Testis (tissue), 3 donors: ENCODE results near the gene PRMT7. TPM values are rescaled to one million over a fixed set of nuclear protein-coding genes. Genes with fewer than 3 reads are reported as not detected.

Experiments used
- DNase-seq: peaks from one replicate; pipeline ENCODE4 v3.0.0-alpha.2; 2019
- H3K27ac ChIP-seq, 2 donors: fragments of 200-600 bp; sonication (generic); one replicate each; pipeline ENCODE4 v1.5.1; 2019
- H3K27me3 ChIP-seq: fragments of 200-600 bp; sonication (generic); one replicate; pipeline ENCODE4 v1.5.1; 2019
- H3K36me3 ChIP-seq: fragments of 200-600 bp; sonication (generic); one replicate; pipeline ENCODE4 v1.5.1; 2017; ENCODE audit warnings: low read depth; ENCODE audit errors: missing control alignments
- H3K4me1 ChIP-seq: fragments of 200-600 bp; sonication (generic); one replicate; pipeline ENCODE4 v1.5.1; 2019
- H3K4me3 ChIP-seq, 2 donors: fragments of 200-600 bp; sonication (generic); one replicate each; pipeline ENCODE4 v1.5.1; 2017 to 2019
- H3K9me3 ChIP-seq: fragments of 200-600 bp; sonication (generic); one replicate; pipeline ENCODE4 v1.5.1; 2017
- POLR2A ChIP-seq: fragments of 450-650 bp; IDR thresholded peaks from one replicate; pipeline ENCODE4 v1.6.1; 2017; ENCODE audit warnings: antibody characterized with exemption, mild to moderate bottlenecking, moderate library complexity
- WGBS, 2 donors: methylation state at CpG; one replicate each; pipeline ENCODE4 v1.1.5; 2018; 5-methylcytosine and 5-hydroxymethylcytosine counted together
- intact Hi-C: fragments of 100-400 bp; cut with DNase I; formaldehyde crosslinking; loops from one replicate; pipeline ENCODE4 v1.15.1; 2023; ENCODE audit warnings: low total_unique reads
- polyA plus RNA-seq: library from polyadenylated mRNA; stranded (reverse); fragments of 350-450 nt; fragmentation: Illumina TruSeq; extraction: RNeasy Lipid Tissue Mini Kit (QIAGEN cat#74804); gene quantifications from one replicate; pipeline ENCODE4 v1.2.3, GENCODE V29; 2014; ENCODE audit warnings: low read depth, low replicate concordance; ENCODE audit not compliant: insufficient read depth
- total RNA-seq, 2 donors: library from RNA; depleted of rRNA; stranded (reverse); fragments of >200 nt; gene quantifications; one replicate each; pipeline ENCODE4 v1.2.3, GENCODE V29; 2016
- TF ChIP-seq, protein P1 (sequence below), 3 experiments: fragments of 450-650 bp in 2 of 3; fragments of 200-600 bp in 1 of 3; sonication (generic) in 1 of 3; IDR thresholded peaks; one replicate each; pipeline ENCODE4 v1.5.1; 2016 to 2019; ENCODE audit warnings: antibody characterized with exemption in 3 of 3, mild to moderate bottlenecking in 2 of 3, moderate library complexity in 1 of 3

Gene PRMT7
- total and polyA plus RNA-seq, 3 donors from 2014 or later = 47.9 to 111 (median 99.3) TPM

DNA sequence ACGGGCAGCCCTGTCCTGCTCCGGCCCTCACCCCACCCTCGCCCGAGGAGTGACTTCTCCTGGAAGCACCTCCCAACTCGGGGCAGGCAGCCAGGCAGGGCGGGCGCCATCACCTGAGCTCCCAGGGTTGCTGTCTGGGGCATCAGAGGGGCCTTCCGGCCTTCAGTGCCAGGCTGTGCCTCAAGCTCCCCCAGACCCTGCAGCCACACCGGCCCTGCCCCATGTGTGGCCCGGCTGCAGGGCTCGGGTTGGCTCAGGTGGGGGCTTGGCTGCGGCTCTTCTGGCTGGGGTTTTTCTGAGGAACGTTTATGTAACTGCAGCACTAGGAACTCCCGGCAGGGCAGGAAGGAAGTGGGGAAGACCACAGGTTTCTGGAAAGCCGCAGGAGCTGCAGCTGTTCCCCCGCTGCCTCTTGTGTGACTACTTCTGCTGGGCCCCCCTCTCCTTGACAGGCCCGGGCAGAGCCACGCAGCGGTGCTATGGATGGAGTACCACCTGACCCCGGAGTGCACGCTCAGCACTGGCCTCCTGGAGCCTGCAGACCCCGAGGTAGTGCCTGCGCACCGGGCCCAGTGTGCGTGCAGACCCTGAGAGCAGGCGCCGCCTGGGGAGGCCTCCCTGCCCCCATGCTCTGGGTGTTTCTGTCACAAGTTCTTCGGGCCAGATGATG is 45.6 kb downstream of the PRMT7 start:
- TF ChIP-seq POLR2A = no peak
- TF ChIP-seq, protein P1, sequence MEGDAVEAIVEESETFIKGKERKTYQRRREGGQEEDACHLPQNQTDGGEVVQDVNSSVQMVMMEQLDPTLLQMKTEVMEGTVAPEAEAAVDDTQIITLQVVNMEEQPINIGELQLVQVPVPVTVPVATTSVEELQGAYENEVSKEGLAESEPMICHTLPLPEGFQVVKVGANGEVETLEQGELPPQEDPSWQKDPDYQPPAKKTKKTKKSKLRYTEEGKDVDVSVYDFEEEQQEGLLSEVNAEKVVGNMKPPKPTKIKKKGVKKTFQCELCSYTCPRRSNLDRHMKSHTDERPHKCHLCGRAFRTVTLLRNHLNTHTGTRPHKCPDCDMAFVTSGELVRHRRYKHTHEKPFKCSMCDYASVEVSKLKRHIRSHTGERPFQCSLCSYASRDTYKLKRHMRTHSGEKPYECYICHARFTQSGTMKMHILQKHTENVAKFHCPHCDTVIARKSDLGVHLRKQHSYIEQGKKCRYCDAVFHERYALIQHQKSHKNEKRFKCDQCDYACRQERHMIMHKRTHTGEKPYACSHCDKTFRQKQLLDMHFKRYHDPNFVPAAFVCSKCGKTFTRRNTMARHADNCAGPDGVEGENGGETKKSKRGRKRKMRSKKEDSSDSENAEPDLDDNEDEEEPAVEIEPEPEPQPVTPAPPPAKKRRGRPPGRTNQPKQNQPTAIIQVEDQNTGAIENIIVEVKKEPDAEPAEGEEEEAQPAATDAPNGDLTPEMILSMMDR (IDR thresholded peaks at IDR 0.05) = no peak
- Histone ChIP-seq H3K4me1 (no peaks in the 10 kb centered on the region), H3K4me3 (no peak overlapping the region), H3K9me3 (no peaks in the 10 kb centered on the region), H3K36me3 (no peaks in the 10 kb centered on the region), H3K27me3 (no peaks in the 10 kb centered on the region), H3K27ac (no peak overlapping the region)
- intact Hi-C loops = no loop called here
- 60 to 72% methylated on average over 15 to 28 of the region's 28 CpGs for WGBS, 2 donors
- no peak for DNase-seq

DNA sequence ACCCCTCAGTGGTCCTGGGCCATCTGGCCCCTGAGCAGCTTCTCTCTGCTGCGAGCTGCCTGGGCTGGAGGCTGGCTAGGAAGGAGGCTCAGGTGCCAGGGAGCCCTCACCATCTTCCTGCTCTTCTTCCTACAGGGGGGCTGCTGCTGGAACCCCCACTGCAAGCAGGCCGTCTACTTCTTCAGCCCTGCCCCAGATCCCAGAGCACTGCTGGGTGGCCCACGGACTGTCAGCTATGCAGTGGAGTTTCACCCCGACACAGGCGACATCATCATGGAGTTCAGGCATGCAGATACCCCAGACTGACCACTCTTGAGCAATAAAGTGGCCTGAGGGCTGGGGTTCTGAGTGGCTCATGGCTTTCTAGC is 46.1 kb downstream of the PRMT7 start:
- no peaks in the 10 kb centered on the region for H3K36me3 ChIP-seq
- no peaks in the 10 kb centered on the region for H3K9me3 ChIP-seq
- no peak overlapping the region for H3K4me3 ChIP-seq
- DNase-seq = no peak
- no peak overlapping the region for H3K27ac ChIP-seq
- TF ChIP-seq POLR2A = no peak
- TF ChIP-seq, protein P1 (IDR thresholded peaks at IDR 0.05) = no peak
- no peaks in the 10 kb centered on the region for H3K27me3 ChIP-seq
- WGBS, 2 donors = 77% methylated on average over 5 of the region's 5 CpGs; no CpG with 5 or more reads in 1 of the 2 donors
- H3K4me1 ChIP-seq = peaks cover 2% of the 10 kb centered on the region
- intact Hi-C loops = no loop called here

DNA sequence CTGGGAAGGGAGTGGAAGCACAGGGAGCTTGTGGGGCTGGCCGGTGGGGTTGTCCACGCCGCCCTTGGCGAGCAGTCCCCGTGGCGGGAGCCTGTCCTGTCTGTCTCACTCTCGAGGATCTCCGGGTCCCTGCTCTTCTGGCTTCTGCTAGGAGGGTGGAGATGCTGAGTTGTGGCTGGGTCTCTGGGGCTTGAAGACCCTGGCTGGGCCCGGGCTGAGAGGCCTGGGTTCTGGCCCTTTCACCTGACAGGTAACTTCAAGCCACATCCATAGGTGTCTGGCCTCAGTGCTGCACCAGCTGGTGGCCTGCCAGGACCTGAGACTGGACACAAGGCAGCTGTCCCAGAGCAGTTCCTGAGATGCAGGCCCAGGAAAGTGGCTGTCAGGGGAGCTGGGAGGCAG is 46.7 kb downstream of the PRMT7 start:
- 70 to 73% methylated on average over 3 to 9 of the region's 9 CpGs for WGBS, 2 donors
- peaks cover 3% of the 10 kb centered on the region for H3K4me1 ChIP-seq
- no peak overlapping the region for H3K27ac ChIP-seq
- DNase-seq = no peak
- H3K36me3 ChIP-seq = no peaks in the 10 kb centered on the region
- TF ChIP-seq POLR2A = no peak
- TF ChIP-seq, protein P1 (IDR thresholded peaks at IDR 0.05) = no peak
- H3K27me3 ChIP-seq = no peaks in the 10 kb centered on the region
- H3K9me3 ChIP-seq = no peaks in the 10 kb centered on the region
- H3K4me3 ChIP-seq = no peak overlapping the region
- intact Hi-C loops = no loop called here

DNA sequence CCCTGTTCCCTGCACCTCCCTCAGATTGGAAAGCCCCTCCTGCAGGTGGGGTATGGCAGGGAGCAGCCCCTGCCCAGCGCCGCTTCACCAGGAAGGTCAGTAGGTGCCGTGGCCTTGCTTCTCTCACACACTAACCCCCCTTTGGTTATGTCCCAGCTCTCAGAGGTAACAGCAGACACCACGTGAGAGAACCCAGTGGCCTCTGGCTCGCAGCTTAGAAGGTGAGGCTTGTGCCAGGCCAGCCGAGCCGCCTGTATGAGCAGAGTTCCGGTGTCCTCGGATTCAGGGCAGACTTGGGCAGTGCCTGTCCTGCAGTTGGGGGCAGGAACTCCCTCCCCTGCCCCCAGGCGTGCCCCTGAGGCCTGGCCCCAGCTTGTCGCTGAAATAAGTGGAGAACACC is 47.1 kb downstream of the PRMT7 start:
- no peaks in the 10 kb centered on the region for H3K36me3 ChIP-seq
- intact Hi-C loops = no loop called here
- no peaks in the 10 kb centered on the region for H3K27me3 ChIP-seq
- TF ChIP-seq, protein P1 (IDR thresholded peaks at IDR 0.05) = no peak
- TF ChIP-seq POLR2A = no peak
- no peaks in the 10 kb centered on the region for H3K9me3 ChIP-seq
- peaks cover 3% of the 10 kb centered on the region for H3K4me1 ChIP-seq
- no peak overlapping the region for H3K27ac ChIP-seq
- DNase-seq = no peak
- H3K4me3 ChIP-seq = no peak overlapping the region
- WGBS, 2 donors = 71 to 82% methylated on average over 6 to 11 of the region's 11 CpGs

DNA sequence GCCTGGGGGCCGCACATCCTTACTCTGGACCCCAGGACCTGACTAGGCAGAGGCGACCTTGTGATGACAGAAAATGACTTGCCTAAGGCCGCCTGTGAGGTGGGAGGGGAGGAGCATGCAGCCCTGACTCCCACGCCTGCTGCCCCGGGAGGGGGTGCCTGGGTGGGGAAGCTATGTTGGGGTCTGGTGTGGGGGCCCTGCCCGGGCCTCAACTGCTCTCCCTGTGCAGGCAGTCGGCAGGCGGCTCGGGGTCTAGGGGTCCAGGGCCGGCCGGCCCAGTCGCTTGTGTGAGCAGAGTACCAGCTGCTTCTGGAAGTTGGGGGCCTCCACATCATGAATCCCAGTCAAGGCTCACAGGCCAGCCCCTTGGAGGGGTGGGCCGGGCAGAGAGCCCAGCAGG is 48.1 kb downstream of the PRMT7 start:
- intact Hi-C loops = no loop called here
- no peaks in the 10 kb centered on the region for H3K27me3 ChIP-seq
- H3K36me3 ChIP-seq = no peaks in the 10 kb centered on the region
- peaks cover 9% of the 10 kb centered on the region for H3K4me1 ChIP-seq
- no peaks in the 10 kb centered on the region for H3K9me3 ChIP-seq
- no peak overlapping the region for H3K4me3 ChIP-seq
- no peak overlapping the region for H3K27ac ChIP-seq
- no peak for DNase-seq
- TF ChIP-seq, protein P1 (IDR thresholded peaks at IDR 0.05) = no peak
- TF ChIP-seq POLR2A = no peak
- 73 to 77% methylated on average over 5 to 11 of the region's 13 CpGs for WGBS, 2 donors
